Cardiac muscle cell (in vitro differentiated cells and primary cell): ENCODE measurements around the gene ANGEL2. TPM values are rescaled to one million over a fixed set of nuclear protein-coding genes. Genes with fewer than 3 reads are reported as not detected.

Experiments
- DNase-seq, 2 donors: peaks; one replicate each; pipeline versions ENCODE4 v3.0.0 to v3.0.0-alpha.2; 2010 to 2017; ENCODE audit warnings: low read depth in 1 of 2, low spot score in 1 of 2
- H3K27ac ChIP-seq: fragments of 200-600 bp; sonication (generic); 2 replicates; pipeline ENCODE4 v1.5.1; 2016
- H3K27me3 ChIP-seq: fragments of 200-600 bp; sonication (generic); 2 replicates; pipeline ENCODE4 v1.6.0; 2016; ENCODE audit warnings: control low read depth
- H3K36me3 ChIP-seq: fragments of 200-600 bp; sonication (generic); 2 replicates; pipeline ENCODE4 v1.5.1; 2016; ENCODE audit warnings: control low read depth
- H3K4me1 ChIP-seq: fragments of 200-600 bp; sonication (generic); 2 replicates; pipeline ENCODE4 v1.8.1; 2017; ENCODE audit warnings: low read depth, mild to moderate bottlenecking, mixed run types
- H3K4me3 ChIP-seq: fragments of 200-600 bp; sonication (generic); 2 replicates; pipeline ENCODE4 v1.5.1; 2016; ENCODE audit warnings: mild to moderate bottlenecking
- H3K9me3 ChIP-seq: fragments of 200-600 bp; sonication (generic); 2 replicates; pipeline ENCODE4 v1.5.1; 2017; ENCODE audit warnings: low read depth, mild to moderate bottlenecking, control low read depth
- CTCF ChIP-seq: IDR thresholded peaks from 2 replicates; pipeline ENCODE4 v1.5.1; 2012; ENCODE audit warnings: low read depth, mild to moderate bottlenecking, low read length
- polyA plus RNA-seq: library from polyadenylated mRNA; unstranded; fragments of >200 nt; fragmentation: Nextera tagmentation; extraction: Ambion mirVana; gene quantifications from 2 replicates; pipeline ENCODE4 v1.2.1, GENCODE V29; 2016
- total RNA-seq: library from RNA; depleted of rRNA; stranded (reverse); fragments of >200 nt; gene quantifications from 2 replicates; pipeline ENCODE4 v1.2.3, GENCODE V29; 2016

The ANGEL2 gene
- total and polyA plus RNA-seq, 2 experiments from 2014 or later = 25.1 to 41.2 TPM

GRCh38 chr1:212957546-212957945, 58.1 kb downstream of the ANGEL2 start:
- Histone ChIP-seq H3K27ac (no peak overlapping the region), H3K36me3 (no peaks in the 10 kb centered on the region), H3K4me3 (no peak overlapping the region), H3K4me1 (no peaks in the 10 kb centered on the region), H3K27me3 (no peaks in the 10 kb centered on the region), H3K9me3 (no peaks in the 10 kb centered on the region)
- DNase-seq = no peak
- TF ChIP-seq CTCF = no peak

DNA sequence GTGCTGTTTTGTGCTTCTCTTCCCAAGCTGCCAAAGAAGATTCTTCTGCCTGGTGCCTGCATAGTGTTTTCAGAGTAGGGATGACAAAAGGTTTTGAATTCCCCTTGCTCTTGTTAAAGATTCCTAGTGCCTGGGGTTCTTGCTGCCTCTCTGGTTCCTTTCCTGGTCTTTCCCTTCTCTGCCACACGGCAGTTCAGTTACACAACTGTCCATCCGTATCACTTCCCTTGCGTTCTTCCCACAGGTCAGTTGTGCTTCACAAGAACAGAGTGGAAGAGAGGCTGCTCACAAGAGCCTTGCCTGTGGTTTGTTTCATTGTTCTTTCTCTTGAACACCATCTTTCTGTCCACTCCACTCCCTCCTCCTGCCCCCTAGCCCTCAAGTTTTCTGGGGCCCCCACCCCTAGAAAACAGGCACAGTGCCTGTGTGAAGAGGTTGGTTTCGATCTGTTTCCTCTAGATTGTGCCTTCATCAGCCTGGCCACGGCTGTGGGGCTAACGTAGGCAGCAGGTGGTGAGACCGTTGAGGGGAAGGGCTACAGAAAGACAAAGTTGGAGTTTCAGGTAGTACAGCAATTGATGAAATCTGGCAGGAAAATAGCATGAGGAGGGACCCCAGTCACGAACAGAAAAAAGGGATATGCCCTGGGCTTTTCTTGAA, 59.6 kb downstream of the ANGEL2 start:
- no peak overlapping the region for H3K4me3 ChIP-seq
- H3K27me3 ChIP-seq = peaks cover 7% of the 10 kb centered on the region
- no peaks in the 10 kb centered on the region for H3K9me3 ChIP-seq
- no peak for DNase-seq
- H3K36me3 ChIP-seq = no peaks in the 10 kb centered on the region
- H3K4me1 ChIP-seq = no peaks in the 10 kb centered on the region
- TF ChIP-seq CTCF = no peak
- no peak overlapping the region for H3K27ac ChIP-seq

DNA sequence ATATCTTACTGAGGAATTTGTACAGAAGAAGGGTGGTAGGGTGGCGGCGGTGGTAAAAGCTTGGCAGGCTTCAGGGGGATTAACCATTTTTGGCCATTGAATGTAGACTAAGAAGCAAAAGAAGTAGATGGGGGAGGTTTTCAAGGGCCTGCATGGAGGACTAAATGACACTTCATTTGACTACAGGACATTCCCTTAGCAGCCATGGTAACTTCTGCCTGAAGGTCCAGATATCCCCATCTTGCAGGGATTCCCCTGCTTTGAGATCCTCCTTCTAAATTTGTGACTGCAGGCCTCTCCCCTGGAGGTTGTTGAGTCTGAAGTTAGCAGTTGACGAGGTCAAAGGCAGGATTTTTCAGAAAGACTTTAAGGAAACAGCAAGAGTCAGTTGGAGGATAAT, 60.6 kb downstream of the ANGEL2 start:
- no peaks in the 10 kb centered on the region for H3K9me3 ChIP-seq
- TF ChIP-seq CTCF = no peak
- no peaks in the 10 kb centered on the region for H3K4me1 ChIP-seq
- no peak overlapping the region for H3K27ac ChIP-seq
- peaks cover 9% of the 10 kb centered on the region for H3K27me3 ChIP-seq
- no peak for DNase-seq
- H3K4me3 ChIP-seq = no peak overlapping the region
- no peaks in the 10 kb centered on the region for H3K36me3 ChIP-seq

DNA sequence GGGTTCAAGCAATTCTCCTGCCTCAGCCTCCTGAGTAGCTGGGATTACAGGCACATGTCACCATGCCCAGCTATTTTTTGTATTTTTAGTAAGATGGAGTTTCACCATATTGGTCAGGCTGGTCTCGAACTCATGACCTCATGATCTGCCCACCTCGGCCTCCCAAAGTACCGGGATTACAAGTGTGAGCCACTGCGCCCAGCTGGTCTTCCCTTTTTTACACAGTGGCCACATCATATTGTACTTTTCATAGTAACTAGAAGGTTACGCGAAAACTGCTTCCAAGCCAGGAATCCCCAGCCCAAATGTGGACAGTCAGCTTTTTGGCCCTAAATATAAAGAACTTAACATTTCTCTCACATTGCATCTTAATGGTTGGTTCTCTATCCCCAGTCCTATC, 61.2 kb downstream of the ANGEL2 start:
- H3K27ac ChIP-seq = no peak overlapping the region
- DNase-seq = no peak
- H3K4me1 ChIP-seq = no peaks in the 10 kb centered on the region
- no peaks in the 10 kb centered on the region for H3K9me3 ChIP-seq
- H3K27me3 ChIP-seq = peaks cover 9% of the 10 kb centered on the region
- TF ChIP-seq CTCF = no peak
- no peaks in the 10 kb centered on the region for H3K36me3 ChIP-seq
- no peak overlapping the region for H3K4me3 ChIP-seq

DNA sequence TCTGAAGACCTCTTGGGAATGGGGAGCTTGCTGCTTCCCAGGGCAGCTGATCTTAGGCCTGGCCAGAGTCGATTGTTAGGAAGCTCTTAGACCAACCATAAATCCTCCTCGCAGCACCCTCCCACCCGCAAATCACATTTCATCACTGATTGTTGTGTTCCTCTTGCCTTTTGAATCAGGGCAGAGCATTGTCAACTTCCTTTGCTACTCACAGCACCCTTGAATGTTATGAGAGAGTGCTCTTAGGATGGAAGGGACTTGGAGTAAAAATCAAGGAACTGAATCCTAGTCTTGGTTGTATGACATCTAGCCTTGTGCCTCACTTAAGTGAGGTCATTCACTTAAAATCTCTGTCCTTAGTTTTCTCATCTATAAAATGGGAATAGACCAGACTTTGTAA, 62.3 kb downstream of the ANGEL2 start:
- H3K9me3 ChIP-seq = no peaks in the 10 kb centered on the region
- DNase-seq = no peak
- H3K4me1 ChIP-seq = no peaks in the 10 kb centered on the region
- no peak overlapping the region for H3K27ac ChIP-seq
- no peaks in the 10 kb centered on the region for H3K36me3 ChIP-seq
- H3K27me3 ChIP-seq = peaks cover 9% of the 10 kb centered on the region
- H3K4me3 ChIP-seq = no peak overlapping the region
- no peak for TF ChIP-seq CTCF
